Liver (tissue), 3 donors: ENCODE results near the gene ZNF415.

Experiments
- CTCF ChIP-seq: fragments of 150-350 bp; IDR thresholded peaks from 2 replicates; pipeline ENCODE4 v1.5.1; 2017; ENCODE audit warnings: improper control_type of control experiment, low read depth, low read length; ENCODE audit not compliant: missing input control
- HNF4G ChIP-seq: IDR thresholded peaks from 2 replicates; pipeline ENCODE4 v1.6.1; 2016; ENCODE audit warnings: antibody characterized with exemption
- NR2F2 ChIP-seq: IDR thresholded peaks from 2 replicates; pipeline ENCODE4 v1.6.1; 2016; ENCODE audit warnings: antibody characterized with exemption
- RAD21 ChIP-seq, 2 donors: IDR thresholded peaks; 2 replicates each; pipeline ENCODE4 v1.6.1; 2016; ENCODE audit warnings: antibody characterized with exemption in 2 of 2, mild to moderate bottlenecking in 2 of 2
- RXRA ChIP-seq, 2 donors: IDR thresholded peaks; 2 replicates each; pipeline ENCODE4 v1.6.1; 2017 to 2018; ENCODE audit warnings: antibody characterized with exemption in 2 of 2, mild to moderate bottlenecking in 1 of 2
- TAF1 ChIP-seq: conservative IDR thresholded peaks from 2 replicates; pipeline ENCODE4 v1.6.1; 2016; ENCODE audit warnings: antibody characterized with exemption, mild to moderate bottlenecking
- donor health status: healthy.
- donor health status: healthy.

GRCh38 chr19:53172889-53173288 lies 40.2 kb upstream of the ZNF415 start:
- no peak for TF ChIP-seq RXRA (IDR thresholded peaks at IDR 0.05)
- no peak for TF ChIP-seq TAF1
- TF ChIP-seq CTCF = no peak
- TF ChIP-seq HNF4G = no peak
- no peak for TF ChIP-seq RAD21 (IDR thresholded peaks at IDR 0.05)
- TF ChIP-seq NR2F2 = no peak
